ENCODE measurements around the gene SNAP91. TPM values are rescaled to one million over a fixed set of nuclear protein-coding genes. Genes with fewer than 3 reads are reported as not detected.

The SNAP91 gene
- total and polyA plus RNA-seq, 9 of the 15 experiments (the other 6 are each of a cell fraction or from before 2014, with no cell fraction given): not detected

GRCh38 chr6:83539678-83540077, 169.2 kb downstream of the SNAP91 start (continued):
- TF ChIP-seq, protein P1, sequence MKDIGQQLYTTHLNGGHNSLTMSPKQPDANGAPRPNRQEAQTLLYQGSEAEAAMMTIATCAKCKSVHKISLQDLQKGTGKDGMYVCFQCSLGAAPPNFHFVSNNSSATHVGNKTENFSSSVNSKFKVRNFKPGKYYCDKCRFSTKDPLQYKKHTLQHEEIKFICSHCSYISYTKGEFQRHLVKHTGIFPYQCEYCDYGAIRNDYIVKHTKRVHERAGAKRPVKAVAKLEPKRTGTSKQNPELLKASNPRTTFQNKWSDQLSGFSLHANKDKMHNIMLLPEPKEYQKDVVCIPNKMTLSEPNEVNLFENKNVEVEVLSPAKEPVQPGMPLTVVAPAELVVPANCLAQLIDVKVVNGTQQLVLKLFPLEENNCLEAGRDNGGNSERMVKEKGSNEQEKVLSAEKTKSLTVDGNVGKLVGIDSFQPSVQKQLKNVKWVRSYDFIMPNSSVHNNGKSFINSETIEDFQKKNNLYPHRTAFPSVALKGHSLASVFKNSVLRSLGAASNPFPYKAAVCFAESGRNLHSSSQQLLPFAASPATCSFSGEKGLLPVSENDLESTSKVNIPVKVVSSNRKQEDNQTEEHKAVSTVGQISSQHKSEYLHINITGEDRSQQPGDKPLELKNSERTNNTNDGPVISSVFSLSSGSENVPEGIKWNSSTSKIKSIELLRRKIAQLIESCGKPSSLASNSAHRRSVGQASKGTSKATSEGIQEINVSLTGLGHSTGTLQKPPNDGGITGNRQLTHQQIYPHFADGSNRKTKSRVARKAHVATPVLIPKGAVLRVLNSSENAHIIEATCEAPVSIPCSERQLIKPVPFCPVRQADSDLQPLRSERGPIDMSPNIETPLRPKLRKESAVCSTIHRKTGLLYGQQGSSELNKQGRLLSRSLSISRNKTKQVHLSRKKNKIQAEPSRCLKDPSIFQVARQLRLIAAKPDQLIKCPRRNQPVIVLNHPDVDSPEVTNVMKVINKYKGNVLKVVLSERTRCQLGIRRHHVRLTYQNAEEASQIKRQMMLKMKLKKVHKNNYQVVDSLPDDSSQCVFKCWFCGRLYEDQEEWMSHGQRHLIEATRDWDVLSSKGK (CRISPR knock-in tag; IDR thresholded peaks at IDR 0.05): no peak
- TF ChIP-seq ZNF644 (tag; IDR thresholded peaks at IDR 0.05; ENCODE audit: low read depth) (no peak), CREM (IDR thresholded peaks at IDR 0.05; ENCODE audit: low read depth) (no peak)

DNA sequence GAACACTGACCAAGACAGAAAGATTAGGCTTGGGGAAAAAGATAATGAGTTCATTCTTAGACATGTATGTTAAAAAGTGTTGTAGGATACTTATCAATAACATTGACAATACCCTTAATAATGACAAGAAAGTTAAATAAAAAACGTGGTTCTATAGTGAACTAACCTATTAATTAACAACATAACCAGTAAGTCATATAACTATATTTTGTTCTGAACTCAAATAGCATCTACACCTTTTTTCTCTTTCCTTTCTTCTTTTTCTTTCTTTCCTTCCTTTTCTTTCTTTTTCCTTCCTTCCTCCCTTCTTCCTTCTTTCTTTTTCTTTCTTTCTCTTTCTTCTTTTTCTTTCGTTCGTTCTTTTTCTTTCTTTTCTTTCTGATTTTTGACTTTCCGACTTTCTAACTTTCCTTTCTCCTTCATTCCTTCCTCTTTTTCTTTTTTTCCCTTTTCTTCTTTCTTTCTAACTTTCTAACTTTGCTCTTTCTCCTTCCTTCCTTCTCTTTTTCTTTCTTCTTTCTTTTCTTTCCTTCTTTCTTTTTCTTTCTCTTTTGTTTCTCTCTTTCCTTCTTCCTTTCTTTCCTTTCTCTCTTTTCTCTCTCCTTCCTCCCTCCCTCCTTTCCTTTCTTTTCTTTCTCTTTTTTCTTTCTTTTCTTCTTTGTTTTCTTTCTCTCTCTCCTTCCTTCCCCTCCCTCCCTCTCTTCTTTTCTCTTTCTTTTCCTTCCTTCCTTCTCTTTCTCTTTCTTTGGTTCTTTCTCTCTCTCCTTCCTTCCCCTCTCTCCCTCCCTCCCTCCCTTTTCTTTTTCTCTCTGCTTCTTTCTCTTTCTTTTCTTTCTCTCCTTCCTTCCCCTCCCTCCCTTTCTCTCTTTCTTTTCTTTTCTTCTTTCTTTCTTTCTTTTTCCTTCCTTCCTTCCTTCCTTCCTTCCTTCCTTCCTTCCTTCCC, 172.0 kb downstream of the SNAP91 start:
- no peaks in the 10 kb centered on the region for H3K9me1 ChIP-seq (ENCODE audit: control insufficient read depth, insufficient read depth, low read length)
- H3K36me3 ChIP-seq (ENCODE audit: control insufficient read depth, insufficient read depth, low read length): no peaks in the 10 kb centered on the region
- no peak for DNase-seq (ENCODE audit: extremely low read depth in 1 of 4, low spot score in 3 of 4)
- in situ Hi-C loops (cut with MboI) (no loop called here), intact Hi-C loops (cut with micrococcal nuclease) (loop anchor here (5.0 kb wide), 1 partner anchor 55 kb away; no protein-coding TSS in a partner anchor)
- no peaks in the 10 kb centered on the region for H3K79me2 ChIP-seq (ENCODE audit: control insufficient read depth, insufficient read depth, low read length)
- no TSS peak for BruUV-seq (replicated peaks)
- H3K27ac ChIP-seq (ENCODE audit: extremely low read depth, low read depth, low read length): no peak overlapping the region
- H3K4me2 ChIP-seq (ENCODE audit: insufficient read depth, low read length): no peak overlapping the region
- no peaks in the 10 kb centered on the region for H3K9me3 ChIP-seq (replicated peaks; ENCODE audit: control insufficient read depth, insufficient read depth, low read depth, low read length)
- H4K20me1 ChIP-seq (replicated peaks; ENCODE audit: control insufficient read depth, insufficient read depth, low read length): no peaks in the 10 kb centered on the region
- 5% methylated on average over 4 of the region's 4 CpGs for WGBS (ENCODE audit: insufficient coverage, low coverage, missing lambda C conversion rate)
- no peak for FAIRE-seq
- CTCF ChIA-PET (ENCODE audit: low intra/inter-chr PET ratio): interaction anchor here (0.9 to 1.5 kb wide), 2 partner anchors 55 to 315 kb away, joined by 3 to 7 read pairs; no protein-coding TSS in a partner anchor
- H3K27me3 ChIP-seq (ENCODE audit: control insufficient read depth in 2 of 2, insufficient read depth in 2 of 2, low read length in 2 of 2): no peaks in the 10 kb centered on the region; a peak in 1 of 5 replicates
- no peak; the same call in 2 of the 3 replicates for ATAC-seq
- POLR2A ChIA-PET: interaction anchor here (0.6 to 0.7 kb wide), 2 partner anchors 22 to 1657 kb away, joined by 3 read pairs; no protein-coding TSS in a partner anchor
- H3K4me3 ChIP-seq: no peak overlapping the region
- no peaks in the 10 kb centered on the region for H3K4me1 ChIP-seq (replicated peaks in 1 of 2; ENCODE audit: control insufficient read depth in 2 of 2, insufficient read depth in 2 of 2, low read length in 2 of 2)
- H3K9ac ChIP-seq (ENCODE audit: insufficient read depth in 1 of 2, low read depth in 2 of 2, low read length in 2 of 2): no peak overlapping the region
- H2AFZ ChIP-seq (ENCODE audit: low read depth, low read length): no peak overlapping the region
- TF ChIP-seq TFAM (CRISPR knock-in tag; conservative IDR thresholded peaks at IDR 0.05) (no peak), SAFB (IDR thresholded peaks at IDR 0.05; ENCODE audit: borderline replicate concordance, low read depth, low read length) (no peak), L3MBTL2 (IDR thresholded peaks at IDR 0.05) (no peak), GTF2F1 (IDR thresholded peaks at IDR 0.05; ENCODE audit: low read depth, low read length) (no peak), ILK (tag; IDR thresholded peaks at IDR 0.05; ENCODE audit: borderline replicate concordance, low read depth) (no peak), ZNF217 (CRISPR knock-in tag; IDR thresholded peaks at IDR 0.05) (no peak), ZNF444 (CRISPR knock-in tag; IDR thresholded peaks at IDR 0.05) (no peak), KLF13 (tag; IDR thresholded peaks at IDR 0.05; ENCODE audit: borderline replicate concordance, low read depth) (no peak)
- TF ChIP-seq, protein P2, sequence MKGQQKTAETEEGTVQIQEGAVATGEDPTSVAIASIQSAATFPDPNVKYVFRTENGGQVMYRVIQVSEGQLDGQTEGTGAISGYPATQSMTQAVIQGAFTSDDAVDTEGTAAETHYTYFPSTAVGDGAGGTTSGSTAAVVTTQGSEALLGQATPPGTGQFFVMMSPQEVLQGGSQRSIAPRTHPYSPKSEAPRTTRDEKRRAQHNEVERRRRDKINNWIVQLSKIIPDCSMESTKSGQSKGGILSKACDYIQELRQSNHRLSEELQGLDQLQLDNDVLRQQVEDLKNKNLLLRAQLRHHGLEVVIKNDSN (CRISPR knock-in tag; IDR thresholded peaks at IDR 0.05): no peak
- TF ChIP-seq, protein P3, sequence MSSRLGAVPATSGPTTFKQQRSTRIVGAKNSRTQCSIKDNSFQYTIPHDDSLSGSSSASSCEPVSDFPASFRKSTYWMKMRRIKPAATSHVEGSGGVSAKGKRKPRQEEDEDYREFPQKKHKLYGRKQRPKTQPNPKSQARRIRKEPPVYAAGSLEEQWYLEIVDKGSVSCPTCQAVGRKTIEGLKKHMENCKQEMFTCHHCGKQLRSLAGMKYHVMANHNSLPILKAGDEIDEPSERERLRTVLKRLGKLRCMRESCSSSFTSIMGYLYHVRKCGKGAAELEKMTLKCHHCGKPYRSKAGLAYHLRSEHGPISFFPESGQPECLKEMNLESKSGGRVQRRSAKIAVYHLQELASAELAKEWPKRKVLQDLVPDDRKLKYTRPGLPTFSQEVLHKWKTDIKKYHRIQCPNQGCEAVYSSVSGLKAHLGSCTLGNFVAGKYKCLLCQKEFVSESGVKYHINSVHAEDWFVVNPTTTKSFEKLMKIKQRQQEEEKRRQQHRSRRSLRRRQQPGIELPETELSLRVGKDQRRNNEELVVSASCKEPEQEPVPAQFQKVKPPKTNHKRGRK (tag; IDR thresholded peaks at IDR 0.05): peak; percentile 99

Data from K562 (cell line).